Activated CD4-positive, alpha-beta T cell treated with anti-CD3 and anti-CD28 coated beads, Interleukin-2, amount 10 ng/mL, durations not matched to agents 24 days and 14 days (primary cell): ENCODE results near the gene CTDSP2. TPM values are rescaled to one million over a fixed set of nuclear protein-coding genes. Genes with fewer than 3 reads are reported as not detected.
"Not testable (repeated sequence)": the region's sequence is repeated elsewhere in the genome, so short reads cannot be mapped to it uniquely, and the experiment has no call there.

Source experiments
- DNase-seq: peaks from one replicate; pipeline ENCODE4 v3.0.0; 2022
- H3K27ac Mint-ChIP-seq: one replicate; pipeline ENCODE4 v1.8.0; 2022; ENCODE audit warnings: mild to moderate bottlenecking, mixed read lengths
- H3K27me3 Mint-ChIP-seq: one replicate; pipeline ENCODE4 v1.8.0; 2022; ENCODE audit warnings: mixed read lengths
- H3K36me3 Mint-ChIP-seq: one replicate; pipeline ENCODE4 v1.8.0; 2022; ENCODE audit warnings: low read depth, mild to moderate bottlenecking, mixed read lengths
- H3K4me1 Mint-ChIP-seq: one replicate; pipeline ENCODE4 v1.8.0; 2021; ENCODE audit warnings: mixed read lengths
- H3K4me3 Mint-ChIP-seq: one replicate; pipeline ENCODE4 v1.8.0; 2022; ENCODE audit warnings: mild to moderate bottlenecking, moderate library complexity, mixed read lengths
- H3K9me3 Mint-ChIP-seq: one replicate; pipeline ENCODE4 v1.8.0; 2021; ENCODE audit warnings: mixed read lengths
- intact Hi-C: fragments of 100-400 bp; cut with micrococcal nuclease; formaldehyde crosslinking; loops from one replicate; pipeline ENCODE4 v1.15.1; 2023
- total RNA-seq: library from RNA; stranded (reverse); gene quantifications from 2 replicates; pipeline ENCODE4 v1.2.3, GENCODE V29; 2022

CTDSP2 gene
- total RNA-seq, 1 donor from 2014 or later = 82.7 TPM

DNA sequence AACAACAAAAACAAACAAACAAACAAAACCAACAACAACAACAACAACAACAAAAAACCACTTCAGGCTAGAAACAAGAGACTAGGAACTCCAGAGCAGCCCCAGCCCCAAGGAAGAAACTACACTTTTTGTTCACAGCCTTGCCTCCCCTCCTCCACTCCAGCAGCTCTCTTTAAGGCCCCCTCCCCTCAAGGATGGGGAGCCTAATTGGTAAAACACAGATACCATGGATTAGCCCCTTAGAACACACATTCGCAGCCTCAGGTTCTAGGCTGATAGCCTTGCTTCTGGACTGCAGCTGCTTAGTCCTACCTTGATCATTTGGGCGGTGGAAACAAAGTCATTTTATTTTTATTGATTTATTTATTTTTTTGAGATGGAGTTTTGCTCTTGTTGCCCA, 16.1 kb downstream of the CTDSP2 start:
- Mint-ChIP-seq H3K4me3 (no peak overlapping the region), H3K4me1 (peaks cover 30% of the 10 kb centered on the region), H3K36me3 (peaks cover 16% of the 10 kb centered on the region), H3K27me3 (no peaks in the 10 kb centered on the region), H3K27ac (peak overlapping the region; percentile 58), H3K9me3 (no peaks in the 10 kb centered on the region)
- intact Hi-C loops = loop anchor here (2.0 to 5.0 kb wide), 2 partner anchors 16 to 37 kb away; partner anchors contain the start of gene CTDSP2
- no peak for DNase-seq

- Mint-ChIP-seq H3K4me3 (no peak overlapping the region), H3K27me3 (no peaks in the 10 kb centered on the region), H3K27ac (no peak overlapping the region), H3K4me1 (peaks cover 24% of the 10 kb centered on the region), H3K9me3 (no peaks in the 10 kb centered on the region), H3K36me3 (peaks cover 22% of the 10 kb centered on the region)
- DNase-seq = no peak
- intact Hi-C loops = no loop called here
Measured at GRCh38 chr12:57829025-57829777, 17.3 kb downstream of the CTDSP2 start.

DNA sequence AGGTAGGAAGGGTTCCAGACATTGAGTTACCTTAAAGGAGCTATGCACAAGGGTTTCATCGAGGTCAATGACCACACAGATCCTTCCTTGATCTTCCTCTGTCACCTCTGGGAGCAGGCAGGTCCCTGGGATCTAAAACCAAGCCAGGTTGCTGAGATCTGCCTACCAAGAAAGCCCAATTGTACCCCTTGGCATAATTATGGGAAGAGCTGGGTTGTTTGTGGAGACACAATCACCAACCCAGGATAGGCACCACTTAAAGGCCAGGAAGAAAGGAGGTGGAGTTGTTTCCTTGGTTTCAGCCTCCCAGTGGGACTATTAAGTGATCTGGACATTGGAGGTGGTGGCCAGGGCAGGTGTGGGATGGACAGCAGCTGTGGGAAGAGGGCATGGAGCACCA, 19.6 kb downstream of the CTDSP2 start:
- no peaks in the 10 kb centered on the region for H3K9me3 Mint-ChIP-seq
- intact Hi-C loops = no loop called here
- DNase-seq = no peak
- no peaks in the 10 kb centered on the region for H3K27me3 Mint-ChIP-seq
- H3K4me1 Mint-ChIP-seq = peaks cover 9% of the 10 kb centered on the region
- H3K4me3 Mint-ChIP-seq = no peak overlapping the region
- H3K36me3 Mint-ChIP-seq = peaks cover 37% of the 10 kb centered on the region
- no peak overlapping the region for H3K27ac Mint-ChIP-seq

DNA sequence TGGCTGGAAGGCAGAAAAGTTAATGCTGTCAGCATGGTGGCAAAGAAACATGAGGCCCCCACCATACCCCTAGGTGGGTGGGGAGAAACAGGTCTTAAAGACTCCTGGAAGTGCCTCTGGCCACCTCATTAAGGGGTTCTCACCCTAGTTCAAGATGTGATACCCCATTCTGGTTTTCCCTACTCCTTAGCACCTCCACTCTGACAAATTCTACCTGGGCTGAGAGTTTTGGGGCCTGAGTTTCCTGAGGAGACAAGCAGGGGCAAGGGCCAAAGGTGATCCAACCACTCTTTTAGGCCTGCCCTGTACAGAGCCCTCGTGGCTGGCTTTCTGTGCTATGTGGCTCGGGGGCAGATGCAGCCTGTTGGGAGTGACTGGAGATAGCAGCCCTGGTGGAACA, 20.1 kb downstream of the CTDSP2 start:
- Mint-ChIP-seq H3K4me1 (peaks cover 4% of the 10 kb centered on the region), H3K36me3 (peaks cover 40% of the 10 kb centered on the region), H3K9me3 (no peaks in the 10 kb centered on the region), H3K4me3 (no peak overlapping the region), H3K27me3 (no peaks in the 10 kb centered on the region), H3K27ac (no peak overlapping the region)
- no peak for DNase-seq
- intact Hi-C loops = no loop called here

GRCh38 chr12:57825451-57825850, 21.1 kb downstream of the CTDSP2 start:
- Mint-ChIP-seq H3K4me3 (no peak overlapping the region), H3K36me3 (peaks cover 46% of the 10 kb centered on the region), H3K9me3 (no peaks in the 10 kb centered on the region), H3K27ac (no peak overlapping the region), H3K4me1 (peaks cover 3% of the 10 kb centered on the region), H3K27me3 (no peaks in the 10 kb centered on the region)
- intact Hi-C loops = no loop called here
- DNase-seq = no peak

DNA sequence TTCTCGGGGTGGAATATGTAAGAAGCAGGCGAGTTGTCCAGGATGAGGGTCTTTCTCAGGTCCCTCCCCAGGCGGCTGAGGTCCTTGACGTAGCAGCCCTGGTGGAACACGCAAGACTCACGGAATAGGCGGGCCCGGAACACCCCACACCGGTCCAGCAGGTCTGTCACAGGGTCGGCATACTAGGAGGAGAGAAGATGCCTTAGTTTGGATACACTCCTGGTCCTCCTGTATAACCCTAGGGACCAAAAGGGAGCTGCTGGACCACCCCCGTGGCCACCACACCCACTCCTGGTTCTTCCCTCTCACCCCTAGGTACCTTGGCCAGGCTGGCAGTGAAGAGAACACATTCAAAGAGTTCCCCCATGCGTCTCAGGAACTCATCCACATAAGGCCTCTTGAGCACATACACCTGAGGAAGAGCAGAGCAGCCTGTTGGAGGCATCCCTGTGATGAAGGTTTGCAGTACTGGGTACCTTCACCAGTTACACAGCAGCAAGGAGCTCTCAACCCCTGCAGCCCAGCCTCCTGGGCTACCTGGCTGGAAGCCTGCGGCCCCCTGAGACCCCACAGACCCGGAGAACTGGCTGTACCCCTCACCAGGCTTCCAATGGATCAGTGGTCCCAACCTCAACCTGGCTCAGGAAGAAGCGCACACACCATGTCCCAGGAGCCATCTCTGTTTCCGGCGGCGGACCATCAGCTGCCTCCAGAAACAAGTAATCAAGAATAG, 22.5 kb downstream of the CTDSP2 start:
- Mint-ChIP-seq H3K4me1 (no peaks in the 10 kb centered on the region), H3K27me3 (no peaks in the 10 kb centered on the region), H3K9me3 (no peaks in the 10 kb centered on the region), H3K36me3 (peaks cover 46% of the 10 kb centered on the region), H3K27ac (no peak overlapping the region), H3K4me3 (no peak overlapping the region)
- no peak for DNase-seq
- intact Hi-C loops = no loop called here

GRCh38 chr12:57823131-57823907, 23.2 kb downstream of the CTDSP2 start:
- Mint-ChIP-seq H3K36me3 (peaks cover 40% of the 10 kb centered on the region), H3K4me3 (no peak overlapping the region), H3K9me3 (no peaks in the 10 kb centered on the region), H3K4me1 (no peaks in the 10 kb centered on the region), H3K27ac (peak overlapping the region; percentile 72), H3K27me3 (no peaks in the 10 kb centered on the region)
- no peak for DNase-seq
- intact Hi-C loops = no loop called here

- intact Hi-C loops = no loop called here
- Mint-ChIP-seq H3K9me3 (no peaks in the 10 kb centered on the region), H3K27ac (peak overlapping the region; percentile 37), H3K36me3 (peaks cover 40% of the 10 kb centered on the region), H3K4me1 (no peaks in the 10 kb centered on the region), H3K27me3 (no peaks in the 10 kb centered on the region), H3K4me3 (no peak overlapping the region)
- DNase-seq = no peak
Measured at GRCh38 chr12:57822392-57823130, 24.0 kb downstream of the CTDSP2 start.

- Mint-ChIP-seq H3K36me3 (peaks cover 35% of the 10 kb centered on the region), H3K27me3 (no peaks in the 10 kb centered on the region), H3K27ac (no peak overlapping the region), H3K4me1 (no peaks in the 10 kb centered on the region), H3K9me3 (no peaks in the 10 kb centered on the region), H3K4me3 (no peak overlapping the region)
- no peak for DNase-seq
- intact Hi-C loops = no loop called here
Measured at GRCh38 chr12:57821474-57822214, 24.9 kb downstream of the CTDSP2 start.

DNA sequence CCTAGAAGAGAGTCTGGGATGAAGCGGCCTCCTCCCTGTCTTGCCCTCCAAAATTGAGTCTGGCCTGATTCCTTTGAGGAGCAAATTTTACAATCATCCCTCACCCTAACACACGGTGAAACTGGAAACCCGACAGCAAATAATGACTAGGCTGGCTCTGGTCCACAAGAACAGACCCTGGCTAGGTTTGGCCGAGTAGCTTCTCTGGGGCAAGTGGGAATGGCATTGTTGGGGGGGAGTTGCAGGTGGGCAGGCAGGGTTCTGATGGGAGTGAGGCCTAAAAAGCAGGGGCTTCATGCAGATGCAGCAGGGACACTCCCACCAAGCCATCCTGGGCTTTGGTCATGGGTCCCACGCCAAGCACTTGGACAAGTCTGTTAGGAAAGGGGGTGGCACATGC, 25.5 kb downstream of the CTDSP2 start:
- DNase-seq, intact Hi-C loops, H3K9me3 Mint-ChIP-seq, H3K4me1 Mint-ChIP-seq, H3K27me3 Mint-ChIP-seq, H3K27ac Mint-ChIP-seq, H3K4me3 Mint-ChIP-seq: not testable (repeated sequence)
- peaks cover 35% of the 10 kb centered on the region for H3K36me3 Mint-ChIP-seq

GRCh38 chr12:57820119-57820518, 26.4 kb downstream of the CTDSP2 start:
- DNase-seq, H3K27me3 Mint-ChIP-seq, H3K4me3 Mint-ChIP-seq, intact Hi-C loops, H3K9me3 Mint-ChIP-seq, H3K4me1 Mint-ChIP-seq, H3K27ac Mint-ChIP-seq: not testable (repeated sequence)
- peaks cover 27% of the 10 kb centered on the region for H3K36me3 Mint-ChIP-seq

GRCh38 chr12:57817990-57818331, 28.6 kb downstream of the CTDSP2 start:
- H3K4me1 Mint-ChIP-seq, DNase-seq, H3K27me3 Mint-ChIP-seq, H3K4me3 Mint-ChIP-seq, H3K9me3 Mint-ChIP-seq, H3K27ac Mint-ChIP-seq, intact Hi-C loops: not testable (repeated sequence)
- H3K36me3 Mint-ChIP-seq = peaks cover 16% of the 10 kb centered on the region
